RPMI7951 (cell line): ENCODE data around the gene ZFYVE26. TPM values are rescaled to one million over a fixed set of nuclear protein-coding genes. Genes with fewer than 3 reads are reported as not detected.
"Not testable (repeated sequence)": the region's sequence is repeated elsewhere in the genome, so short reads cannot be mapped to it uniquely, and the experiment has no call there.

Experiments
- DNase-seq: peaks from one replicate; pipeline ENCODE4 v3.0.0-alpha.2; 2012; ENCODE audit warnings: low read depth
- total RNA-seq: library from RNA; depleted of rRNA; stranded (reverse); fragments of >200 nt; shearing (Covaris generic); gene quantifications from 2 replicates; pipeline ENCODE4 v1.2.3, GENCODE V29; 2014; rRNA removed

Gene ZFYVE26
- total RNA-seq, 1 experiment from 2014 or later = 9.1 TPM

DNA sequence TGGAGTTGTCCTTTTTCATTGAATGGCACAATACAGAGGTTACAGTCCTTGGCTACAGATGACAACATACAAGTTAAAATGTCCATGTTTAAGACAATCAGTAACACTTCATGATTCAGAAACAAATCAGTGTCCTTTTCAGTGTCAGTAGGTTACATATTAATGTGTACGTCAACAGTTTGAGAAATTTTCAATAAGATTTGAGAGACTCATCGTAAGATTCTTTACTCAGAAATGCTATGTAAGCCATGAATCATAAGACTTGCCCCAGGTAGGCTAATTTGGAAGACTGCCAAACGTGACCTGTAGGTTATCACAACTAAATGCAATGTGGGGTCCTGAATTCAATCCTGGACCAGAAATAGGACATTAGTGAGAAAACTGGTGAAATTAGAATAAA lies 111.2 kb downstream of the ZFYVE26 start:
- no peak for DNase-seq

DNA sequence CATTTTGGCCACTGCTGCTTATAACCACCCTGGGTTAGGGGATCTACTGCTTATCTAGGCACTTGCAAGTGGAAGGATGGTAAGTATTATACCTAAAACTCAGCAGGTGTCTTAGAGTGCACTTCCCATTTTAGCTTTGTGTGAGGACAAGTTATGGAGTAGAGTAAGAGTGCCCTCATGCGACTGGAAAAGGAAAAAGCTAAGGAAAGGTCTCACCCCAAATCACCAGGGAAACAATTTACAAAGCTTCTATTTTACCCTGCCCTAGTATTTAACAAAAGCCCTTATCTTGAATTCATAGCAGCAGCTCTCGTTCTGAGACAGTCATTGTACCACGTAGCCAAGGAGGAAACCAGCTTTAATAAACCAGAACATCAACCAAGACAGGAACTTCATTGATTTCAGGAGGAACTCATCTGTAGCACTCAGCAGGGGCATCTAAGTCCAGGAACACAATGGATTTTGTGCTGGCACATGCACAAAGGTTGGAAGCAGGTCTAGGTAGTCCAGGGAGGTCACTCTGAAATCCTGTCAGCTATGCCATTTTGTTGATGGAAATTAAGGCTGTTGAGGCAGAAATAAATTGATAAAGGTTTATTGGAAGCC lies 111.8 kb downstream of the ZFYVE26 start:
- DNase-seq = peak; percentile 51

DNA sequence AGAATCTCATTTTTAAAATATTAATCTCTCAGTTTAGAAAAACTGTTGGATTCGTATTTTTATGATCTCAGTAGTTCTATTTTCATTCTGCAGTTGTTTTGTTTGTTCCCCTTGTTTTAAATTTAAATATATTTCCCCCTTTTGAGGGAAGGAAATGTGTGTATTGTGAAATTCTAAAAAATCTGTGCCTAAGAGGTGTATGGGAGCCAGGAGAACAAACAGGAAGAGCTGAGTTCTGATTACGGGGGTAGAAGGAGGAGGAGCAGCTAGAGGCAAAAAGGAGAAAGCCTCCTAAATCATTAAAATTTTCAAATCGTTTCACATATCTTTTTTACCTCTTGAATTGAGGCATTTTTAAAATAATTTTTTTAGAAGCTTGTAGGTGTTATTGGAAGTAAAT lies 112.4 kb downstream of the ZFYVE26 start:
- no peak for DNase-seq

DNA sequence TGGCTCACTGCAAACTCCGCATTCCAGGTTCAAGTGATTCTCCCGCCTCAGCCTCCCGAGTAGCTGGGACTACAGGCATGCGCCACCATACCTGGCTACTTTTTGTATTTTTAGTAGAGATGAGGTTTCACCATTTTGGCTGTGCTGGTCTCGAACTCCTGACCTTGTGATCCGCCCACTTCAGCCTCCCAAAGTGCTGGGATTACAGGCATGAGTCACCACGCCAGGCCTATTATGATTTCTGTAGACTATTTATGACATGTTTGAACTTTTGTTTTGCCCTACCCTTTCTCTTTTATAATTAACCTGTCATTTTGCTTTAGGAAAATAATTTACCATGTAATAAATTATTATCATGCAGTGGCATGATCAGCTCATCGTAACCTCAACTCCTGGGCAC lies 114.9 kb downstream of the ZFYVE26 start, which contains the start of gene RDH12:
RDH12 (plus strand) TSS at position 395 of the 400 bp plus-strand sequence. CDS start 20,757 bp downstream, outside the sequence.
- not testable (repeated sequence) for DNase-seq

DNA sequence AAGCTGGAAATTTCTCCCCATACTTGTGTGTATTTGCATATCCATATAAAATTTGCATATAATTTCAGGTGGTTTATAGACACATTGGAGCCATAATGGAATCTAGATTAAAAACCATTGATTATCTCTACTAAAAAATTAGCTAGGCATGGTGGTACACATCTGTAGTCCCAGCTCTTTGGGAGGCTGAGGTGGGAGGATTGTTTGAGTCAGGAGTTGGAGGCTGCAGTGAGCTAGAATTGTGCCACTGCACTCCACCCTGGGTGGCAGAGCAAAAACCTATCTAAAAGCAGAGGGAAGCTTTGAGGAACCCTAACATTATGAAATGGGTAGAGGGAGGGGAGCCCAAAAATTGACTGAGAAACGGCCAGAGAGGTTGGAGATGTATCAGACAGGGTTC lies 118.2 kb downstream of the ZFYVE26 start:
- no peak for DNase-seq

DNA sequence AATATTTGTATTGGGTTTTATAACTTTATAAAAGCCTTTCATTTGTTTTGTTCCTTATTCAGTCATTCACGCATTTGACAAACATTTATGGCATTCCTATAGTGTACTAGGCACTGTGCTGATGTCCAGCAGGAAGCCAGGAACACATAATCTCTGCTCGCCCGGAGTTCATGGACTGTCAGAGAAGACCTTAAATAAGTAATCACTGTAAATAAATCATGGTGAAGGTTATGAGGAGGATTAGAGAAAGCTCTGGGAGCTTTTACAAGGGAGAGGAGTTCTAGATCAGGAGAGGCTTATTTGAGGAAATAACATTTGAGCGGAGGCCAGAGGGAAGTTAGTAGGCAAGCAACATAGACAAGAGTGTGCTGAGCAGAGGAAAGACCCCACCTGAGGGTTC lies 119.4 kb downstream of the ZFYVE26 start:
- DNase-seq = no peak

Other genes with a start within 250 kb of the ZFYVE26 start
- gene PIGH, start 216.3 kb downstream of the ZFYVE26 start, total RNA-seq = 18.5 and 20.9 TPM in 2 replicates
- gene ARG2, start 196.7 kb downstream of the ZFYVE26 start, total RNA-seq = 16.0 and 21.9 TPM in 2 replicates
- 49.3 and 52.6 TPM in 2 replicates for gene VTI1B, start 142.0 kb downstream of the ZFYVE26 start, total RNA-seq
- 73.6 and 86.6 TPM in 2 replicates for gene RDH11, start 120.8 kb downstream of the ZFYVE26 start, total RNA-seq
- not detected in 2 replicates for gene RDH12, start 114.7 kb downstream of the ZFYVE26 start, total RNA-seq
- gene RAD51B, start 3.2 kb upstream of the ZFYVE26 start, total RNA-seq = 10.9 TPM in 2 replicates